RWPE2 (cell line): Measurements from ENCODE around the gene MAP7D1.

Experiments
- ATAC-seq: fragments of 200-7000 bp; cut with Tn5 transposase; 3 replicates; pipeline ENCODE4 v1.9.1; 2021; ENCODE audit warnings: low read depth
- DNase-seq: peaks from one replicate; pipeline ENCODE4 v3.0.0-alpha.2; 2020; ENCODE audit warnings: low spot score
- H3K27ac ChIP-seq: fragments of 450-650 bp; 2 replicates; pipeline ENCODE4 v1.5.1; 2017; ENCODE audit warnings: mild to moderate bottlenecking; ENCODE audit not compliant: poor library complexity, severe bottlenecking
- H3K27me3 ChIP-seq: fragments of 250-450 bp; sonication (Bioruptor Pico); 2 replicates; pipeline ENCODE4 v1.5.1; 2021; ENCODE audit warnings: mild to moderate bottlenecking, moderate library complexity; ENCODE audit not compliant: insufficient read depth, poor library complexity, severe bottlenecking
- H3K36me3 ChIP-seq: fragments of 250-450 bp; sonication (Bioruptor Pico); 2 replicates; pipeline ENCODE4 v1.5.1; 2020; ENCODE audit warnings: low read depth, mild to moderate bottlenecking, moderate library complexity
- H3K4me1 ChIP-seq: fragments of 250-450 bp; sonication (Bioruptor Pico); 2 replicates; pipeline ENCODE4 v1.5.1; 2021; ENCODE audit warnings: mild to moderate bottlenecking, moderate library complexity; ENCODE audit not compliant: insufficient read depth, poor library complexity, severe bottlenecking
- H3K4me3 ChIP-seq: fragments of 250-450 bp; sonication (Bioruptor Pico); 2 replicates; pipeline ENCODE4 v1.5.1; 2021; ENCODE audit warnings: mild to moderate bottlenecking, moderate library complexity; ENCODE audit not compliant: severe bottlenecking
- H3K9me3 ChIP-seq: fragments of 250-450 bp; sonication (Bioruptor Pico); 2 replicates; pipeline ENCODE4 v1.5.1; 2021; ENCODE audit warnings: mild to moderate bottlenecking, moderate library complexity; ENCODE audit not compliant: severe bottlenecking
- CTCF ChIP-seq: fragments of 450-650 bp; IDR thresholded peaks from one replicate; pipeline ENCODE4 v1.5.1; 2017; ENCODE audit warnings: mild to moderate bottlenecking, moderate library complexity; ENCODE audit not compliant: poor library complexity, severe bottlenecking

The MAP7D1 gene

DNA sequence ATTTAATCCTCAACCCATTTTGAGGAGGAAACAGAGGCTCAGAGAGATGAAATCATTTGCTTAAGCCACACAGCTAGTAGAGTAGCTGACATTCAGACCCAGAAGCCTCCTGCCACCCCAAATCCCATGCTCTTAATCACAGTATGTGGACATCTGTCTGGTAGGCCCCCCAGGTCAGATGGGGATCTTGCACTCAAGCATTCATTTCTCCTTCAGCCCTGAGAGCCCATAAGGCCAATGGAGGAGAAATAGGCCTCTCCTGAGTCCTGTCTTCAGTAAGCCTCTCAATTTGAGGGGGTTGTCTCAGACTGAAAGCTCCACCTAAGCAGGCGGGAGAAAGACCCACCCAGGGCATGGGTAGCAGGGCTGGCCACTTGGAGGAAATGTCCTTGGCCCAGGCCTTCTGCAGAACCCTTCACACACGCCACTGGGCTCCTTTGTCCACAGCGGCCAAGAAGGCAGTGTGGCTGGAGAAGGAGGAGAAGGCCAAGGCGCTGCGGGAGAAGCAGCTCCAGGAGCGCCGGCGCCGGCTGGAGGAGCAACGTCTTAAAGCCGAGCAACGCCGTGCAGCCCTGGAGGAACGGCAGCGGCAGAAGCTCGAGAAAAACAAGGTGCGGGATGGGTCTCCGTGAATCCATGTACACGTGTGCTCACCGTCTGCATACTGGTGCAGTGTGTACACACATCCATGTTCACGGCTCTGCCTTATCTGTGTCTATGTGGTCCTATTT, 16.2 kb downstream of the MAP7D1 start:
- Histone ChIP-seq H3K27ac (peak overlapping the region; percentile 97), H3K4me1 (peaks cover 46% of the 10 kb centered on the region), H3K36me3 (peaks cover 86% of the 10 kb centered on the region), H3K4me3 (no peak overlapping the region), H3K27me3 (no peaks in the 10 kb centered on the region), H3K9me3 (no peaks in the 10 kb centered on the region)
- DNase-seq (no peak), ATAC-seq (peak; percentile 2; the same call in 2 of the 3 replicates)
- no peak for TF ChIP-seq CTCF

GRCh38 chr1:36172983-36173382, 17.0 kb downstream of the MAP7D1 start:
- Histone ChIP-seq H3K4me1 (peaks cover 46% of the 10 kb centered on the region), H3K27me3 (no peaks in the 10 kb centered on the region), H3K36me3 (peaks cover 86% of the 10 kb centered on the region), H3K9me3 (no peaks in the 10 kb centered on the region), H3K27ac (peak overlapping the region; percentile 97), H3K4me3 (no peak overlapping the region)
- DNase-seq (no peak), ATAC-seq (peak; percentile 84)
- TF ChIP-seq CTCF: no peak

- no peak for DNase-seq
- Histone ChIP-seq H3K4me1 (peaks cover 43% of the 10 kb centered on the region), H3K4me3 (no peak overlapping the region), H3K9me3 (no peaks in the 10 kb centered on the region), H3K27ac (peak overlapping the region; percentile 97), H3K36me3 (peaks cover 91% of the 10 kb centered on the region), H3K27me3 (no peaks in the 10 kb centered on the region)
- no peak for ATAC-seq
- no peak for TF ChIP-seq CTCF
Measured at GRCh38 chr1:36174713-36175112, 18.8 kb downstream of the MAP7D1 start.

- Histone ChIP-seq H3K27me3 (no peaks in the 10 kb centered on the region), H3K4me3 (no peak overlapping the region), H3K27ac (peak overlapping the region; percentile 97), H3K4me1 (peaks cover 36% of the 10 kb centered on the region), H3K36me3 (peaks cover 91% of the 10 kb centered on the region), H3K9me3 (no peaks in the 10 kb centered on the region)
- TF ChIP-seq CTCF: no peak
- DNase-seq: no peak
- no peak for ATAC-seq
Measured at GRCh38 chr1:36175137-36176095, 19.5 kb downstream of the MAP7D1 start.
